Left lung (tissue), 14 donors: ENCODE results near the gene VPS9D1. TPM values are rescaled to one million over a fixed set of nuclear protein-coding genes. Genes with fewer than 3 reads are reported as not detected.
A peak's percentile ranks its signal among the peaks of the same experiment; 100 is the strongest.

Source experiments
- ATAC-seq: fragments of 200-7000 bp; cut with Tn5 transposase; one replicate; pipeline ENCODE4 v1.9.1; 2020; ENCODE audit warnings: moderate library complexity
- DNase-seq, 4 donors: peaks; one replicate each; pipeline ENCODE4 v3.0.0-alpha.2; 2013 to 2020
- H3K27ac ChIP-seq, 2 donors: fragments of 200-600 bp; sonication (generic) in 1 of 2; one replicate each; pipeline versions ENCODE4 v1.5.0 to v1.8.0; 2020 to 2021
- H3K27me3 ChIP-seq, 2 donors: fragments of 200-600 bp; sonication (generic) in 1 of 2; one replicate each; pipeline versions ENCODE4 v1.5.0 to v1.8.0; 2020 to 2021
- H3K36me3 ChIP-seq, 2 donors: fragments of 200-600 bp; sonication (generic) in 1 of 2; one replicate each; pipeline versions ENCODE4 v1.5.0 to v1.8.0; 2020 to 2021
- H3K4me1 ChIP-seq, 2 donors: fragments of 200-600 bp; one replicate each; pipeline ENCODE4 v1.8.0; 2021
- H3K4me3 ChIP-seq, 2 donors: fragments of 200-600 bp; sonication (generic) in 1 of 2; one replicate each; pipeline versions ENCODE4 v1.5.0 to v1.8.0; 2020 to 2021; ENCODE audit warnings: mild to moderate bottlenecking in 1 of 2
- H3K9me3 ChIP-seq, 2 donors: fragments of 200-600 bp; sonication (generic) in 1 of 2; one replicate each; pipeline versions ENCODE4 v1.5.0 to v1.8.0; 2020 to 2021
- intact Hi-C, 2 donors: fragments of 100-400 bp; cut with DNase I; formaldehyde crosslinking; loops; one replicate each; pipeline versions ENCODE4 v1.11.2 to v1.14.2; 2022
- long read RNA-seq, 12 donors: library from polyadenylated mRNA in 2 of 12; unstranded in 2 of 12; transcript quantifications; one replicate each; pipeline ENCODE4 v2.0.0 and lab custom pipeline, GENCODE V29; 2019 to 2026
- polyA plus RNA-seq, 6 donors: library from polyadenylated mRNA; unstranded; fragments of 120-200 nt; gene quantifications; one replicate each; pipeline ENCODE4 v1.2.1, GENCODE V29; 2013; ENCODE audit not compliant: insufficient read length in 6 of 6
- total RNA-seq, 2 donors: library from RNA; stranded (reverse); fragmentation: NEBNext Ultra II Directional; extraction: Animal tissue kit (Norgen Biotek cat#: 25700); gene quantifications; one replicate each; pipeline ENCODE4 v1.2.1, GENCODE V29; 2021
- TF ChIP-seq, protein P1 (sequence below), 2 donors: fragments of 200-600 bp; sonication (generic) in 1 of 2; IDR thresholded peaks; one replicate each; pipeline versions ENCODE4 v1.5.0 to v1.8.0; 2021; ENCODE audit warnings: antibody characterized with exemption in 2 of 2
- donor health status: DM: no; HTN: yes; CAD: no.
- donor health status: DM: no; HTN: no; CAD: no.

VPS9D1 gene, protein sequence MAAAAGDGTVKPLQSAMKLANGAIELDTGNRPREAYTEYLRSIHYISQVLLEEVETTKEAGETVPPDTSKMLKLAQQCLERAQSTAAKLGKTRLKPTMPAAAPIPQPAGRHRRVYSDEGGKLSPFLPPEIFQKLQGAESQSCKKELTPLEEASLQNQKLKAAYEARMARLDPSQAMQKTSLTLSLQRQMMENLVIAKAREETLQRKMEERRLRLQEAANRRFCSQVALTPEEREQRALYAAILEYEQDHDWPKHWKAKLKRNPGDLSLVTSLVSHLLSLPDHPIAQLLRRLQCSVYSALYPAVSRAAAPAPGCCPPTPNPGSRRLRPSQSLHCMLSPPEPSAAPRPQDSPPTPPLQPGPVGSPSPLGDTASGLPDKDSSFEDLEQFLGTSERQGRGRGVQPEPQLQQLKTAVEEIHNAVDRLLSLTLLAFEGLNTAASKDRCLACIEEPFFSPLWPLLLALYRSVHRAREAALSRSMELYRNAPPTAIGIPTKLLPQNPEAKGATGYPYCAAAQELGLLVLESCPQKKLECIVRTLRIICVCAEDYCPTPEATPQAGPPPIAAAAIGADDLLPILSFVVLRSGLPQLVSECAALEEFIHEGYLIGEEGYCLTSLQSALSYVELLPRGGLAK
- total RNA-seq (10 to 100 TPM; 14.3 to 19.0 TPM), polyA plus RNA-seq (10 to 100 TPM in 4 of 6 donors, 1 to 10 TPM in 2; 9.0 to 15.1 (median 11.6) TPM)
- long read RNA-seq, donor 1, partial matches to known transcripts = 20 of 20 reads
- long read RNA-seq, donor 1, other reads (novel, unspliced or antisense) = 0 of 20 reads
- long read RNA-seq, donor 2, partial matches to known transcripts = 9 of 9 reads
- long read RNA-seq, donor 2, other reads (novel, unspliced or antisense) = 0 of 9 reads
- long read RNA-seq, donor 3, partial matches to known transcripts = 0 of 1 reads
- long read RNA-seq, donor 3, other reads (novel, unspliced or antisense) = 0 of 1 reads
- long read RNA-seq, donor 4, partial matches to known transcripts = 3 of 3 reads
- long read RNA-seq, donor 4, other reads (novel, unspliced or antisense) = 0 of 3 reads
- long read RNA-seq, donor 5, partial matches to known transcripts = 5 of 5 reads
- long read RNA-seq, donor 5, other reads (novel, unspliced or antisense) = 0 of 5 reads
- long read RNA-seq, donor 6 = 0 reads
- long read RNA-seq, donor 7 = 0 reads
- long read RNA-seq, donor 8 = 0 reads
- long read RNA-seq, donor 9 = 0 reads
- long read RNA-seq, donor 10, partial matches to known transcripts = 2 of 2 reads
- long read RNA-seq, donor 10, other reads (novel, unspliced or antisense) = 0 of 2 reads
- long read RNA-seq, donor 11 = 0 reads
- long read RNA-seq, donor 12 = 0 reads

- TF ChIP-seq, protein P1, sequence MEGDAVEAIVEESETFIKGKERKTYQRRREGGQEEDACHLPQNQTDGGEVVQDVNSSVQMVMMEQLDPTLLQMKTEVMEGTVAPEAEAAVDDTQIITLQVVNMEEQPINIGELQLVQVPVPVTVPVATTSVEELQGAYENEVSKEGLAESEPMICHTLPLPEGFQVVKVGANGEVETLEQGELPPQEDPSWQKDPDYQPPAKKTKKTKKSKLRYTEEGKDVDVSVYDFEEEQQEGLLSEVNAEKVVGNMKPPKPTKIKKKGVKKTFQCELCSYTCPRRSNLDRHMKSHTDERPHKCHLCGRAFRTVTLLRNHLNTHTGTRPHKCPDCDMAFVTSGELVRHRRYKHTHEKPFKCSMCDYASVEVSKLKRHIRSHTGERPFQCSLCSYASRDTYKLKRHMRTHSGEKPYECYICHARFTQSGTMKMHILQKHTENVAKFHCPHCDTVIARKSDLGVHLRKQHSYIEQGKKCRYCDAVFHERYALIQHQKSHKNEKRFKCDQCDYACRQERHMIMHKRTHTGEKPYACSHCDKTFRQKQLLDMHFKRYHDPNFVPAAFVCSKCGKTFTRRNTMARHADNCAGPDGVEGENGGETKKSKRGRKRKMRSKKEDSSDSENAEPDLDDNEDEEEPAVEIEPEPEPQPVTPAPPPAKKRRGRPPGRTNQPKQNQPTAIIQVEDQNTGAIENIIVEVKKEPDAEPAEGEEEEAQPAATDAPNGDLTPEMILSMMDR (IDR thresholded peaks at IDR 0.05) = no peak
Measured at GRCh38 chr16:89720813-89721545, at the start of gene VPS9D1, which contains the start of gene ZNF276. VPS9D1 (minus strand) TSS chr16:89720898; CDS start chr16:89720861, 37 bp downstream. ZNF276 (plus strand) TSS chr16:89721537; CDS start chr16:89721641, 104 bp downstream.

DNA sequence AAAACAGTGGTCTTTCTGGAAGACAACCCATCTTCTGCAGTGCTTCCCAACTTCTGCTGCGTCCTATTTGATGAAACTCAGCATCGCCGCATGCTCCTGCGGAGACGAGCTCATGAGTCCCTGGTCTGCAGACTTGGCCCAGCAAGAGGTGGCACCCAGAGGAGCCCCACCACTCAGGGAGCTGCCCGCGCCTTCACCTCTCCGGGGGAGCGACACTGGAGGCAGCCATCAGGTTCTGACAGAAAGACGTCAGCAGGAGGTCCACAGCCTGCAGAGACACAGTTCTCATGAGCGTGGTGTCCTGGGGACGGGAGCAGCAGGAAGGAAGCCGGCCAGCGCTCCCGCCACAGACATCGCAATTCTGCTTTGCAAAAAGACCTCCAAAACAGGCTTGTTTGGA is 49.7 kb upstream of the VPS9D1 start:
- Histone ChIP-seq H3K36me3 (peaks cover 0 to 51% of the 10 kb centered on the region in 2 donors), H3K27me3 (no peaks in the 10 kb centered on the region), H3K9me3 (no peaks in the 10 kb centered on the region), H3K4me1 (peaks cover 0 to 5% of the 10 kb centered on the region in 2 donors), H3K4me3 (no peak overlapping the region), H3K27ac (no peak overlapping the region)
- TF ChIP-seq, protein P1 (IDR thresholded peaks at IDR 0.05) = no peak
- intact Hi-C loops = no loop called here
- DNase-seq (no peak), ATAC-seq (no peak)

More at GRCh38 chr16:89720813-89721545, at the start of gene VPS9D1, which contains the start of gene ZNF276:
- peak within 1 kb of the TSS; percentile 95 to 99 for H3K27ac ChIP-seq
- DNase-seq (peak; percentile 83 to 96 (median 88)), ATAC-seq (peak; percentile 80)
- no peaks in the 10 kb centered on the region for H3K9me3 ChIP-seq
- no peaks in the 10 kb centered on the region for H3K27me3 ChIP-seq
- intact Hi-C loops = no loop called here
- peaks cover 0 to 35% of the 10 kb centered on the region in 2 donors for H3K36me3 ChIP-seq
- peaks cover 23 to 64% of the 10 kb centered on the region in 2 donors for H3K4me1 ChIP-seq
- peak within 1 kb of the TSS; percentile 79 to 94 for H3K4me3 ChIP-seq

- Histone ChIP-seq H3K4me3 (peak overlapping the region in 1 of 2 donors; percentile 39), H3K27me3 (no peaks in the 10 kb centered on the region), H3K9me3 (no peaks in the 10 kb centered on the region), H3K4me1 (peaks cover 5 to 41% of the 10 kb centered on the region in 2 donors), H3K36me3 (peaks cover 0 to 28% of the 10 kb centered on the region in 2 donors), H3K27ac (peak overlapping the region; percentile 88 to 89)
- DNase-seq = no peak
- TF ChIP-seq, protein P1 (IDR thresholded peaks at IDR 0.05) = no peak
- intact Hi-C loops = no loop called here
- ATAC-seq = peak; percentile 32
Measured at GRCh38 chr16:89765292-89765830, 44.7 kb upstream of the VPS9D1 start.

DNA sequence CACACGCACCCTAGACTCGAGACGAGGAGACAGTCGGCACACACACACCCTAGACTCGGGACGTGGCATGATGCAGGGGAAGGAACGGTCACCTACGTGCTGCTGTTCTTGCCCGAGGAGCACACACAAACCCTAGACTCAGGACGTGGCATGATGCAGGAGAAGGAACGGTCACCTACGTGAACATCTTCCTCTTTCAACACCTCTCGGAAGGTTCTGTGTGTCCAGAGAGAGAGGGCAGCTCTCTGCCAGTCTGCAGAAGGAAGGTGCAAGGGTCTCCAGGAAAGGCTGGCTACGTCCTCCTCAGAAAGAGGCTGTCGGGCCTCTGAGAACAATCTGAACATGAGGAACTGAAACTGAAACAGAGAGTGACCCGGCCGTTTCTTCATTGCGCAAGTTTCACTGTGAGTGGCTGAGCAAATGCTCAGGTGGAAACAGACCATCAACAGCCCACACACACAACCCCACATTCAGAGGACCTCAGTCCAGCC is 44.1 kb upstream of the VPS9D1 start:
- ATAC-seq (peak; percentile 95), DNase-seq (peak in 2 of 4 donors; percentile 10 to 80)
- peaks cover 5 to 44% of the 10 kb centered on the region in 2 donors for H3K4me1 ChIP-seq
- H3K27me3 ChIP-seq = no peaks in the 10 kb centered on the region
- intact Hi-C loops = no loop called here
- peak overlapping the region; percentile 88 to 89 for H3K27ac ChIP-seq
- TF ChIP-seq, protein P1 (IDR thresholded peaks at IDR 0.05) = no peak
- no peaks in the 10 kb centered on the region for H3K9me3 ChIP-seq
- H3K36me3 ChIP-seq = peaks cover 0 to 28% of the 10 kb centered on the region in 2 donors
- H3K4me3 ChIP-seq = peak overlapping the region; percentile 21 to 39
